AG04450 (cell line): ENCODE results near the gene OR52J3. TPM values are rescaled to one million over a fixed set of nuclear protein-coding genes. Genes with fewer than 3 reads are reported as not detected.

ENCODE experiments used
- CTCF ChIA-PET: fragments of 300-600, 350-600 bp; formaldehyde crosslinking; extraction: SDS; loops from one replicate; lab custom pipeline; 2022; ENCODE audit warnings: antibody characterized with exemption, inconsistent platforms; lab: Charles Lee
- POLR2A ChIA-PET: fragments of 350-600 bp; formaldehyde crosslinking; extraction: SDS; loops from one replicate; lab custom pipeline; 2021; ENCODE audit warnings: antibody characterized with exemption, inconsistent platforms; lab: Yijun Ruan, JAX
- DNase-seq: peaks from one replicate; pipeline ENCODE4 v3.0.0-alpha.2; 2011; ENCODE audit warnings: low read depth, low spot score
- H3K27ac ChIP-seq: one replicate; pipeline ENCODE4 v1.5.1; 2012; ENCODE audit warnings: low read depth, low read length, control low read depth
- H3K27me3 ChIP-seq: one replicate; pipeline ENCODE4 v1.6.0; 2012; ENCODE audit warnings: low read length; ENCODE audit not compliant: control insufficient read depth, insufficient read depth
- H3K4me3 ChIP-seq: 2 replicates; pipeline ENCODE4 v1.5.1; 2011; ENCODE audit warnings: mild to moderate bottlenecking, low read depth, low read length, control low read depth
- H3K9me3 ChIP-seq: 2 replicates; pipeline ENCODE4 v1.5.1; 2012; ENCODE audit warnings: low read length; ENCODE audit not compliant: control insufficient read depth, insufficient read depth
- CTCF ChIP-seq: IDR thresholded peaks from 2 replicates; pipeline ENCODE4 v1.5.1; 2011; ENCODE audit warnings: low read depth, low read length, control low read depth, inconsistent platforms
- polyA plus RNA-seq: library from polyadenylated mRNA; depleted of rRNA; stranded (reverse); fragments of >200 nt; gene quantifications from 2 replicates; pipeline ENCODE4 v1.2.3, GENCODE V29; 2011

OR52J3 gene
- polyA plus RNA-seq, 1 experiment: not detected

- POLR2A ChIA-PET: no interaction called here
- Histone ChIP-seq H3K4me3 (no peak overlapping the region), H3K27me3 (no peaks in the 10 kb centered on the region), H3K9me3 (no peaks in the 10 kb centered on the region), H3K27ac (no peak overlapping the region)
- no peak for TF ChIP-seq CTCF
- CTCF ChIA-PET: no interaction called here
- no peak for DNase-seq
Observed at GRCh38 chr11:5065027-5065426, 18.7 kb downstream of the OR52J3 start.

GRCh38 chr11:5069272-5069671 is 22.9 kb downstream of the OR52J3 start, which contains the start of gene OR52E1:
TSS of gene OR52E1 (plus strand) at chr11:5069572.
- no peak for TF ChIP-seq CTCF
- Histone ChIP-seq H3K27me3 (no peaks in the 10 kb centered on the region), H3K9me3 (no peaks in the 10 kb centered on the region), H3K4me3 (no peak within 1 kb of the TSS), H3K27ac (no peak within 1 kb of the TSS)
- POLR2A ChIA-PET: no interaction called here
- CTCF ChIA-PET: no interaction called here
- no peak for DNase-seq

- ChIA-PET CTCF (no interaction called here), POLR2A (no interaction called here)
- TF ChIP-seq CTCF: no peak
- no peaks in the 10 kb centered on the region for H3K27me3 ChIP-seq
- no peak overlapping the region for H3K4me3 ChIP-seq
- DNase-seq: no peak
- no peak overlapping the region for H3K27ac ChIP-seq
- no peaks in the 10 kb centered on the region for H3K9me3 ChIP-seq
Observed at GRCh38 chr11:5071799-5072198, 25.5 kb downstream of the OR52J3 start.

- Histone ChIP-seq H3K27me3 (no peaks in the 10 kb centered on the region), H3K27ac (no peak overlapping the region), H3K4me3 (no peak overlapping the region), H3K9me3 (no peaks in the 10 kb centered on the region)
- CTCF ChIA-PET: interaction anchor here (1.1 kb wide), 1 partner anchor 395 kb away, joined by 3 read pairs; no protein-coding TSS in a partner anchor
- no peak for TF ChIP-seq CTCF
- no peak for DNase-seq
- POLR2A ChIA-PET: no interaction called here
Observed at GRCh38 chr11:5081405-5081804, 35.1 kb downstream of the OR52J3 start.

GRCh38 chr11:5083602-5084001 is 37.3 kb downstream of the OR52J3 start:
- Histone ChIP-seq H3K4me3 (no peak overlapping the region), H3K27ac (no peak overlapping the region), H3K9me3 (no peaks in the 10 kb centered on the region), H3K27me3 (no peaks in the 10 kb centered on the region)
- CTCF ChIA-PET: no interaction called here
- no peak for TF ChIP-seq CTCF
- POLR2A ChIA-PET: no interaction called here
- no peak for DNase-seq
